Rectal smooth muscle tissue (tissue), 1 donor: ENCODE data around the gene DNAJC22.

Experiments
- H3K27ac ChIP-seq: one replicate; pipeline ENCODE4 v1.7.0; 2013; ENCODE audit warnings: low read depth, low read length, inconsistent platforms
- H3K27me3 ChIP-seq: one replicate; pipeline ENCODE4 v1.7.0; 2013; ENCODE audit warnings: low read length; ENCODE audit not compliant: control insufficient read depth, insufficient read depth
- H3K36me3 ChIP-seq: one replicate; pipeline ENCODE4 v1.7.0; 2013; ENCODE audit warnings: low read length; ENCODE audit not compliant: control insufficient read depth, insufficient read depth
- H3K4me1 ChIP-seq: one replicate; pipeline ENCODE4 v1.7.0; 2013; ENCODE audit warnings: low read length; ENCODE audit not compliant: control insufficient read depth, insufficient read depth
- H3K4me3 ChIP-seq: one replicate; pipeline ENCODE4 v1.7.0; 2013; ENCODE audit warnings: low read length
- H3K9ac ChIP-seq: one replicate; pipeline ENCODE4 v1.7.0; 2013; ENCODE audit warnings: low read length

DNAJC22 gene

DNA sequence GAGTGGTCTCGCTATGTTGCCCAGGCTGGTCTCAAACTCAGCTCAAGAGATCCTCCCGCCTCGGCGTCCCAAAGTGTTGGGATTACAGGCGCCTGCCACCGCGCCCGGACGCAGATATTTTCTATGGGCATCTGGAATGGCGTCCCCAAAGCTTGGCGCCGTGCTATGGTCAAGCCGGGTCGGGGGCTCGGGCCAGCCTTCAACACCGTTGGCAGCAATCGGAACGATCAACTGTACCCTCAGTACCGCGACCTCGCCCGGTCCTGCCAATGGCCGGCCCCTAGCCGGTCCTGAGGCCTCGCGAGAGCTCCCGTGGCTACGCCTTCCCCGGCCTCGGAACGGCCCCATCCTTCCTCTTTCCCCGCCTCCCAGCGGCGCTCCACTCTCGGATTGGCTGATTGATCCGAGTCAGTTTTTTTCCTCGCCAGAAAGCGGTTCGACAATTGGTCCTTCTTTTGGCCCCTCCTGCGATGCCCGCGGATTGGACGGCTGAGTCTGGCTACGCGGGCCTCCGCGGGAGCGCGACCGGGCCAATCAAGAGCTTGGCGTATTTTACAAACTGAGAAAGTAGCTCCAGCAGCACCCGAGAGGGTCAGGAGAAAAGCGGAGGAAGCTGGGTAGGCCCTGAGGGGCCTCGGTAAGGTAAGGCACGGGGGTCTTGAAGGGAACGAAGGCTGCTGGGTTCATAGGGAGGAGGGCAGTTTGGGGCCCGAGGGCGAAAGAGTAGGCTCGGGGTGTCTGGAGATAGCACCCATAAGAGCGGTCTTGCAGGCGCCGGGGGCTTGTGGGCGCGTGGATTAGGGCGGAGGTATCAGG, 23.8 kb upstream of the DNAJC22 start, which contains the start of gene TROAP:
Gene TROAP (plus strand): TSS at position 548 of the 816 bp plus-strand sequence. CDS start 354 bp downstream, outside the sequence.
- Histone ChIP-seq H3K4me1 (peaks cover 9% of the 10 kb centered on the region), H3K27me3 (no peaks in the 10 kb centered on the region), H3K36me3 (no peaks in the 10 kb centered on the region), H3K4me3 (peak within 1 kb of the TSS; percentile 83), H3K27ac (peak within 1 kb of the TSS; percentile 56), H3K9ac (no peak within 1 kb of the TSS)

DNA sequence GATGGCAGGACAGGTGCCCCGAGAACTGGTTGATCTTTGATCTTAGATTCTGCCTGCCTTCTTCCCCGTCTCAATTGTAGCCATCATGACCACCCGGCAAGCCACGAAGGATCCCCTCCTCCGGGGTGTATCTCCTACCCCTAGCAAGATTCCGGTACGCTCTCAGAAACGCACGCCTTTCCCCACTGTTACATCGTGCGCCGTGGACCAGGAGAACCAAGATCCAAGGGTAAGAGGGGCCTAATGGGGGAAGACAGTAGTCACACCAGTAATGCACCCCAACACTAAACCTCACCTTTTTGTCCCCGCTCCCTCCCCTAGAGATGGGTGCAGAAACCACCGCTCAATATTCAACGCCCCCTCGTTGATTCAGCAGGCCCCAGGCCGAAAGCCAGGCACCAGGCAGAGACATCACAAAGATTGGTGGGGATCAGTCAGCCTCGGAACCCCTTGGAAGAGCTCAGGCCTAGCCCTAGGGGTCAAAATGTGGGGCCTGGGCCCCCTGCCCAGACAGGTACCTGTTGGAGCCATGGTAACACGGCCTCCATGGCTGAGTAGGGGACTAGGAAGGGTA, 23.1 kb upstream of the DNAJC22 start:
- Histone ChIP-seq H3K27ac (no peak overlapping the region), H3K36me3 (no peaks in the 10 kb centered on the region), H3K4me1 (peaks cover 9% of the 10 kb centered on the region)

DNA sequence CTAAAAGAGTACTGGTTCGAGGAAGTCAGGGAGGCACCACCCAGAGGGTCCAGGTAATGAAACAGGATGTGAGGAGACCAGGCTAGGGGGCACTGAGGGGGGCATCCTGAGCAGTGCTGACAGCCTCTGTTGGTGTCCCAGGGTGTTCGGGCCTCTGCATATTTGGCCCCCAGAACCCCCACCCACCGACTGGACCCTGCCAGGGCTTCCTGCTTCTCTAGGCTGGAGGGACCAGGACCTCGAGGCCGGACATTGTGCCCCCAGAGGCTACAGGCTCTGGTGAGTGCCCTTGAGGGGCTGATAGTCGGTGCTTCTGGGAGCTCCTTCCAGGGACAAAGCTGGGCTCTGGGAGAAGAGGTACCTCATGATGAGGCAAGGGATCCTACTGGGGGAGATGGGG, 21.1 kb upstream of the DNAJC22 start:
- Histone ChIP-seq H3K27me3 (no peaks in the 10 kb centered on the region), H3K4me3 (no peak overlapping the region), H3K4me1 (peaks cover 9% of the 10 kb centered on the region), H3K36me3 (no peaks in the 10 kb centered on the region), H3K9ac (no peak overlapping the region), H3K27ac (no peak overlapping the region)

More for the DNA sequence above, 23.1 kb upstream of the DNAJC22 start:
- H3K4me3 ChIP-seq, result peak overlapping the region; percentile 83
- no peaks in the 10 kb centered on the region for H3K27me3 ChIP-seq
- H3K9ac ChIP-seq, result no peak overlapping the region

DNA sequence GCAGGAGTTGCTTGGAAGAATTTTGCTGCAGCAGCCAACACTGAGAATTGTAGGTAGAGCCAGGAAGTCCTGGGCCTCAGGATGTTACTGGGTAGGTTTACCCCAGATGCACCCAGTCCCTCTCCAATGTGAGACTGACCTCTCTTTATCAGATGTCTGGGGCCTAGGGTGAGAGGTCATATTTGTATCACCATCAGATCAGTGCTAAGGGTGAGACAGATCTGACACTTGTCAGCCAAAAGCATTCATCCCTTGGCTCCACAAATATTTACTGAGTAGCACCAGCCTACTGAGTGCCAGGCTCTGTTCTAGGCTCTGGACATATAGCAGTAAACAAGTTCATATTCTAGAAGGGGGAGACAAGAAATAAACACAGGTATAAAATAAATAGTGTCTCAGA, 19.3 kb upstream of the DNAJC22 start:
- Histone ChIP-seq H3K36me3 (no peaks in the 10 kb centered on the region), H3K27me3 (no peaks in the 10 kb centered on the region), H3K9ac (no peak overlapping the region), H3K27ac (no peak overlapping the region), H3K4me3 (no peak overlapping the region), H3K4me1 (peaks cover 4% of the 10 kb centered on the region)

DNA sequence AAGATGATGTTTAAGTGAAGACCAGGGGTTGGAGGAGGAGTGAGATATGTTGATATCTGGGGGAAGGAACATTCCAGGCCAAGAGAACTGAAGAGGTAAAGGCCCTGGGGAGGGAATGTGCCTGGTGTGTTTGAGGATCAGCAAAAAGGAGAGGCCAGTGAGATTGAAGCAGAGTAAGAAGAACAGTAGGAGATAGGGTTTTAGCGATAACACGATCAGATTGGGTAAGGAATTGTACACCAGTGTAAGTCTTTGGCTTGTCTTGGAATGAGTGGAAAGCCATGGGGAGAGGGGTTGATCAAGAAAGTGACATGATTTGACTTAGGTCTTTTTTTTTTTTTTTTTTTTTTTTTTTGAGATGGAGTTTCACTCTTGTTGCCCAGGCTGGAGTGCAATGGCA, 18.8 kb upstream of the DNAJC22 start:
- peaks cover 3% of the 10 kb centered on the region for H3K4me1 ChIP-seq
- no peak overlapping the region for H3K4me3 ChIP-seq
- H3K9ac ChIP-seq, result no peak overlapping the region
- H3K27me3 ChIP-seq, result no peaks in the 10 kb centered on the region
- no peaks in the 10 kb centered on the region for H3K36me3 ChIP-seq
- no peak overlapping the region for H3K27ac ChIP-seq

DNA sequence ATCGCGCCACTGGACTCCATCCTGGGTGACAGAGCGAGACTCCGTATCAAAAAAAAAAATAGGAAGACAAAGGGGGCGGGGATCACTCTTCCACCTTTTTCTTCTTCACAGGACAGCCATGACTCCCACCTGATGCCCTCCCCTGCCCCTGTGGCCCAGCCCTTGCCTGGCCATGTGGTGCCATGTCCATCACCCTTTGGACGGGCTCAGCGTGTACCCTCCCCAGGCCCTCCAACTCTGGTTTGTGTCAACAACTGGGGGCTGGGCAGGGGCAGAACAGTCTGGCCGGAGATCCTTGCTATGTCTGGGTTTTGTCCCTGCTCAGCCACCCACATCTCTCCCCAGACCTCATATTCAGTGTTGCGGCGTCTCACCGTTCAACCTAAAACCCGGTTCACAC, 17.9 kb upstream of the DNAJC22 start:
- Histone ChIP-seq H3K4me3 (no peak overlapping the region), H3K27me3 (no peaks in the 10 kb centered on the region), H3K9ac (no peak overlapping the region), H3K4me1 (no peaks in the 10 kb centered on the region), H3K36me3 (no peaks in the 10 kb centered on the region), H3K27ac (no peak overlapping the region)

DNA sequence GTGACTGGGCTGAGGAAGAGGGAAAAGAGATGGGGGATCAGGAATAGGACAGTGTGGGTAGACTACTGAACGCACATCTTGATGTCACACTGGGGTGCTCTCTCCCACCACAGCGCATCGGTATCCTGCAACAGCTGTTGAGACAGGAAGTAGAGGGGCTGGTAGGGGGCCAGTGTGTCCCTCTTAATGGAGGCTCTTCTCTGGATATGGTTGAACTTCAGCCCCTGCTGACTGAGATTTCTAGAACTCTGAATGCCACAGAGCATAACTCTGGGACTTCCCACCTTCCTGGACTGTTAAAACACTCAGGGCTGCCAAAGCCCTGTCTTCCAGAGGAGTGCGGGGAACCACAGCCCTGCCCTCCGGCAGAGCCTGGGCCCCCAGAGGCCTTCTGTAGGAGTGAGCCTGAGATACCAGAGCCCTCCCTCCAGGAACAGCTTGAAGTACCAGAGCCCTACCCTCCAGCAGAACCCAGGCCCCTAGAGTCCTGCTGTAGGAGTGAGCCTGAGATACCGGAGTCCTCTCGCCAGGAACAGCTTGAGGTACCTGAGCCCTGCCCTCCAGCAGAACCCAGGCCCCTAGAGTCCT, 16.6 kb upstream of the DNAJC22 start:
- no peaks in the 10 kb centered on the region for H3K36me3 ChIP-seq
- H3K4me3 ChIP-seq, result no peak overlapping the region
- no peak overlapping the region for H3K27ac ChIP-seq
- peaks cover 10% of the 10 kb centered on the region for H3K27me3 ChIP-seq
- no peaks in the 10 kb centered on the region for H3K4me1 ChIP-seq
- no peak overlapping the region for H3K9ac ChIP-seq

DNA sequence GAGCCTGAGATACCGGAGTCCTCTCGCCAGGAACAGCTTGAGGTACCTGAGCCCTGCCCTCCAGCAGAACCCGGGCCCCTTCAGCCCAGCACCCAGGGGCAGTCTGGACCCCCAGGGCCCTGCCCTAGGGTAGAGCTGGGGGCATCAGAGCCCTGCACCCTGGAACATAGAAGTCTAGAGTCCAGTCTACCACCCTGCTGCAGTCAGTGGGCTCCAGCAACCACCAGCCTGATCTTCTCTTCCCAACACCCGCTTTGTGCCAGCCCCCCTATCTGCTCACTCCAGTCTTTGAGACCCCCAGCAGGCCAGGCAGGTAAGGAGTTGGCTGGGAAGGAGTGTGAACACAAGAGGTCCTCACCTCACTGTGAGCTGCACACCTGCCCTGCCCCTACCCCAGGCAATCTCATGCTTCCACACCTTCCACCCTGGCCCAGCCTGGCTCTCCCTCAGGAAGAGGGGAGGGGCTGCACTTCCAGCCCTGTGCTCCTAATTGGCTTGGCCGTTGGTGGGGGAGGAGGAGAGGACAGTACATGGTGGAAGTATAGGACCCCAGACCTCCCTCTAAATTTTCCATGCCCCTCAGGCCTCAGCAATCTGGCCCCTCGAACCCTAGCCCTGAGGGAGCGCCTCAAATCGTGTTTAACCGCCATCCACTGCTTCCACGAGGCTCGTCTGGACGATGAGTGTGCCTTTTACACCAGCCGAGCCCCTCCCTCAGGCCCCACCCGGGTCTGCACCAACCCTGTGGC, 15.9 kb upstream of the DNAJC22 start:
- Histone ChIP-seq H3K27me3 (peaks cover 16% of the 10 kb centered on the region), H3K4me3 (no peak overlapping the region), H3K27ac (no peak overlapping the region), H3K36me3 (no peaks in the 10 kb centered on the region), H3K9ac (no peak overlapping the region), H3K4me1 (no peaks in the 10 kb centered on the region)

DNA sequence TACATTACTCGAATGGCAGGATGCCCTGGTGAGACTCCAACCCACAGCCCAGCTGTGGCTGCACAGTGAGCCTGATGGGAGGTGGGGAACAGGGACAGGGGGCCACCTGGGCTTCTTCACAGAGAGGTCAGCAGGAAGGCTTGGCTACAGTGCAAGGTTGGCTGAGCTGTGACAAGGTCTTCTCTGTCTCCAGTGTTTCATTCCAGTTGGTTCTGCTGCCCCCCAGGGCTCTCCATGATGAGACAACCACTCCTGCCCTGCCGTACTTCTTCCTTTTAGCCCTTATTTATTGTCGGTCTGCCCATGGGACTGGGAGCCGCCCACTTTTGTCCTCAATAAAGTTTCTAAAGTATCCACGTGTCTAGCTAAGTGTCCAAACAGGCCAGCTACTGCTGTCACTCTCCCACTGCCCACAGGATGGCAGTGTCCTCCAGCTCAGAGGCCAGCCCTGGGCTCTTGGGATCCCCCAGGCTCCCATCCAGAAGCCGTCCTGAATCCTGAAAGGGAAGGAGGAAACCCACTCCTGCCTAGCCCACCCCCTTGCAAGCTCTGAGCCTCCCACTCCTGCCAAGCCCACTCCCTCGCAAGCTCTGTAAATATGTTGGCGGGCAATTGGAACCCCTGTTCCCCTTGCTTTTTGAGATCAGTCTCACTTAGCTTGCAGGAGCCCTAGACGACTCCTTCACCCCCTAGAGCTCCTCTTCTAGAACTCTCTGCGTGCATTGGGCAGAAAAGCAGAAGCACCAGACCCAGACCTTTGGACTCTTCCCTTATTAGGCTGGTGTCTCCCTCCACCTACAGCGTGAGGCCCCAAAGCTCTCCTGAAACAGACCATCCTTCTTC, 15.1 kb upstream of the DNAJC22 start:
- Histone ChIP-seq H3K27me3 (peaks cover 23% of the 10 kb centered on the region), H3K27ac (no peak overlapping the region), H3K9ac (no peak overlapping the region), H3K4me1 (no peaks in the 10 kb centered on the region), H3K36me3 (no peaks in the 10 kb centered on the region), H3K4me3 (no peak overlapping the region)

DNA sequence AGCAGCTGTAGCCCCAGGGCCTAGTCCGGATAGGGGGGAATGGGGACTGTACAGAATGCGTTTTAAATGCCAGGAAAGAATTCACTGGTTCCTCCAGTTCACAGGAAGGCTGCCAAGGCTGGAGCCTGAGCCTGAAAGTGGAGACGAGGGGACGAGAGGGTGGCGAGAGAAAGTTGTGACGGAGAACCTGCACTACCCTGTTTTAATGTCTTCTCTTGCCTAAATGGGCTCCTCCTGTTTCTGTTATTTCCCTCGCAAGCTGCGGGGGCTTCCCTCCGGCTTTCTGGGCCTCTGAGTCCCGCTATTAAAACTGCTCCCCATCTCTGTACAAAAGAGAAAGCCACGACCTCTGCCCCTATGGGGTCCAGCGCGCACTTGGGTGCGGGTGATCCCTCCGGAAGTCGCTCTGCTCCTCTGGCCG, 14.2 kb upstream of the DNAJC22 start:
- no peak overlapping the region for H3K4me3 ChIP-seq
- peaks cover 2% of the 10 kb centered on the region for H3K4me1 ChIP-seq
- peaks cover 30% of the 10 kb centered on the region for H3K27me3 ChIP-seq

DNA sequence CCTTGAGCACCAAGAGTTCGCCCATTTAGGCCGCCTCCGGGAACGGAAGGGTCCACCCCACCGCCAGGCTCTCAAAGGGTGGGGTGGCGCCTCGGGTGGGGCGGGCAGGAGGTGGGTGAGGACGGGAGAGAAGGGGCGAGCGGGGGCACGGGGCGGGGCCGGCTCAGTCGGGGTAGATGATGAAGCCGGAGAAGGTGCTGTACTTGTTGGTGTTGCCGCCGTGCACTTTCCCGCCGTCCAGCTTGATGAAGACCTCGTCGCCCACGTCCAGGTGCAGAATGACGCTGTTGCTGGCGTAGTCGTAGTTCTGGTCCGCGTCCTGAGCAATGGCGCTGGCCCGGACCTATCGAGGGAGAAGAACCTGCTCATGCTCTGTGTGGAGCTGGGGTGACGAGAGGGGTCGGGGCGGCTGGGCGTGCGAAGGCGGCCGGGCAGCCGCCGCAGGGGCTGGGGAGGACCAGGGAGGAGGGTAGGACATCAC, 13.8 kb upstream of the DNAJC22 start:
- Histone ChIP-seq H3K4me1 (peaks cover 2% of the 10 kb centered on the region), H3K4me3 (no peak overlapping the region), H3K27ac (no peak overlapping the region), H3K36me3 (no peaks in the 10 kb centered on the region), H3K9ac (no peak overlapping the region), H3K27me3 (peaks cover 32% of the 10 kb centered on the region)

More for the DNA sequence above, 14.2 kb upstream of the DNAJC22 start:
- no peaks in the 10 kb centered on the region for H3K36me3 ChIP-seq
- no peak overlapping the region for H3K9ac ChIP-seq
- no peak overlapping the region for H3K27ac ChIP-seq
